HUES6 (cell line): ENCODE measurements around the gene COA4.

Experiments
- H3K27ac ChIP-seq: 2 replicates; pipeline ENCODE4 v1.7.0; 2013; ENCODE audit warnings: low read depth, mild to moderate bottlenecking, low read length, inconsistent platforms
- H3K27me3 ChIP-seq: 2 replicates; pipeline ENCODE4 v1.6.1; 2013; ENCODE audit warnings: low read length; ENCODE audit not compliant: control insufficient read depth, insufficient read depth
- H3K36me3 ChIP-seq: 2 replicates; pipeline ENCODE4 v1.6.1; 2013; ENCODE audit warnings: low read length; ENCODE audit not compliant: control insufficient read depth, insufficient read depth
- H3K4me1 ChIP-seq: 2 replicates; pipeline ENCODE4 v1.6.1; 2013; ENCODE audit warnings: low read length; ENCODE audit not compliant: control insufficient read depth, insufficient read depth
- H3K4me3 ChIP-seq: 2 replicates; pipeline ENCODE4 v1.5.1; 2013; ENCODE audit warnings: low read depth, low read length
- H3K9ac ChIP-seq: one replicate; pipeline ENCODE4 v1.6.1; 2013; ENCODE audit warnings: mild to moderate bottlenecking, low read length
- H3K9me3 ChIP-seq: 2 replicates; pipeline ENCODE4 v1.6.1; 2013; ENCODE audit warnings: low read depth, low read length; ENCODE audit not compliant: control insufficient read depth, insufficient read depth

COA4 gene

GRCh38 chr11:73866095-73866579 is 10.5 kb downstream of the COA4 start:
- H3K4me1 ChIP-seq: no peaks in the 10 kb centered on the region
- no peaks in the 10 kb centered on the region for H3K9me3 ChIP-seq
- no peak overlapping the region for H3K27ac ChIP-seq
- H3K4me3 ChIP-seq: no peak overlapping the region
- H3K27me3 ChIP-seq: no peaks in the 10 kb centered on the region
- H3K36me3 ChIP-seq: peaks cover 24% of the 10 kb centered on the region
- no peak overlapping the region for H3K9ac ChIP-seq

GRCh38 chr11:73862986-73863385 is 13.7 kb downstream of the COA4 start:
- Histone ChIP-seq H3K9me3 (no peaks in the 10 kb centered on the region), H3K27ac (no peak overlapping the region), H3K9ac (no peak overlapping the region), H3K36me3 (peaks cover 14% of the 10 kb centered on the region; the same call in 1 of the 2 replicates), H3K4me3 (no peak overlapping the region), H3K4me1 (no peaks in the 10 kb centered on the region), H3K27me3 (no peaks in the 10 kb centered on the region)

GRCh38 chr11:73860202-73860601 is 16.4 kb downstream of the COA4 start:
- H3K4me3 ChIP-seq: no peak overlapping the region
- peaks cover 11% of the 10 kb centered on the region; the same call in 1 of the 2 replicates for H3K36me3 ChIP-seq
- no peaks in the 10 kb centered on the region for H3K27me3 ChIP-seq
- no peak overlapping the region for H3K9ac ChIP-seq
- no peak overlapping the region for H3K27ac ChIP-seq
- H3K9me3 ChIP-seq: no peaks in the 10 kb centered on the region
- peaks cover 3% of the 10 kb centered on the region; the same call in 1 of the 2 replicates for H3K4me1 ChIP-seq

- Histone ChIP-seq H3K9ac (no peak overlapping the region), H3K9me3 (no peaks in the 10 kb centered on the region), H3K27me3 (no peaks in the 10 kb centered on the region), H3K36me3 (peaks cover 9% of the 10 kb centered on the region; the same call in 1 of the 2 replicates), H3K4me1 (peaks cover 3% of the 10 kb centered on the region; the same call in 1 of the 2 replicates), H3K27ac (no peak overlapping the region), H3K4me3 (no peak overlapping the region)
Observed at GRCh38 chr11:73859671-73860070, 17.0 kb downstream of the COA4 start.

GRCh38 chr11:73856031-73856567 is 20.5 kb downstream of the COA4 start:
- Histone ChIP-seq H3K4me1 (peaks cover 3% of the 10 kb centered on the region; the same call in 1 of the 2 replicates), H3K9me3 (no peaks in the 10 kb centered on the region), H3K27ac (no peak overlapping the region), H3K36me3 (no peaks in the 10 kb centered on the region; the same call in 1 of the 2 replicates), H3K27me3 (no peaks in the 10 kb centered on the region), H3K9ac (no peak overlapping the region), H3K4me3 (no peak overlapping the region)

GRCh38 chr11:73854680-73855079 is 22.0 kb downstream of the COA4 start:
- Histone ChIP-seq H3K4me1 (peaks cover 3% of the 10 kb centered on the region; the same call in 1 of the 2 replicates), H3K9ac (no peak overlapping the region), H3K27ac (no peak overlapping the region), H3K27me3 (no peaks in the 10 kb centered on the region), H3K4me3 (no peak overlapping the region), H3K36me3 (no peaks in the 10 kb centered on the region), H3K9me3 (no peaks in the 10 kb centered on the region)

GRCh38 chr11:73852049-73852448 is 24.6 kb downstream of the COA4 start:
- no peak overlapping the region for H3K9ac ChIP-seq
- no peak overlapping the region for H3K27ac ChIP-seq
- no peaks in the 10 kb centered on the region for H3K27me3 ChIP-seq
- H3K4me3 ChIP-seq: no peak overlapping the region
- no peaks in the 10 kb centered on the region for H3K9me3 ChIP-seq
- no peaks in the 10 kb centered on the region; the same call in 1 of the 2 replicates for H3K36me3 ChIP-seq
- peaks cover 3% of the 10 kb centered on the region; the same call in 1 of the 2 replicates for H3K4me1 ChIP-seq

GRCh38 chr11:73851046-73851764 is 25.4 kb downstream of the COA4 start:
- Histone ChIP-seq H3K36me3 (no peaks in the 10 kb centered on the region; the same call in 1 of the 2 replicates), H3K4me3 (no peak overlapping the region), H3K27ac (no peak overlapping the region), H3K27me3 (no peaks in the 10 kb centered on the region), H3K4me1 (peaks cover 3% of the 10 kb centered on the region; the same call in 1 of the 2 replicates), H3K9me3 (no peaks in the 10 kb centered on the region), H3K9ac (no peak overlapping the region)

GRCh38 chr11:73839123-73839457 is 37.6 kb downstream of the COA4 start:
- H3K4me3 ChIP-seq: no peak overlapping the region
- no peaks in the 10 kb centered on the region for H3K27me3 ChIP-seq
- peaks cover 2% of the 10 kb centered on the region; the same call in 1 of the 2 replicates for H3K36me3 ChIP-seq
- no peak overlapping the region for H3K27ac ChIP-seq
- H3K9me3 ChIP-seq: no peaks in the 10 kb centered on the region
- H3K4me1 ChIP-seq: peaks cover 3% of the 10 kb centered on the region; the same call in 1 of the 2 replicates
- H3K9ac ChIP-seq: no peak overlapping the region

- peaks cover 3% of the 10 kb centered on the region; the same call in 1 of the 2 replicates for H3K4me1 ChIP-seq
- H3K36me3 ChIP-seq: peaks cover 2% of the 10 kb centered on the region; the same call in 1 of the 2 replicates
- H3K27ac ChIP-seq: no peak overlapping the region
- H3K4me3 ChIP-seq: no peak overlapping the region
- no peak overlapping the region for H3K9ac ChIP-seq
- H3K9me3 ChIP-seq: no peaks in the 10 kb centered on the region
- H3K27me3 ChIP-seq: no peaks in the 10 kb centered on the region
Observed at GRCh38 chr11:73838443-73839122, 38.1 kb downstream of the COA4 start.

- no peak overlapping the region for H3K27ac ChIP-seq
- H3K9me3 ChIP-seq: no peaks in the 10 kb centered on the region
- H3K9ac ChIP-seq: no peak overlapping the region
- H3K4me3 ChIP-seq: no peak overlapping the region
- H3K36me3 ChIP-seq: peaks cover 4% of the 10 kb centered on the region
- H3K4me1 ChIP-seq: no peaks in the 10 kb centered on the region
- H3K27me3 ChIP-seq: no peaks in the 10 kb centered on the region
Observed at GRCh38 chr11:73833067-73833466, 43.6 kb downstream of the COA4 start.
